Measurements from ENCODE around the gene DDX56. TPM values are rescaled to one million over a fixed set of nuclear protein-coding genes. Genes with fewer than 3 reads are reported as not detected.

Gene DDX56
- 38.3 and 44.4 TPM in 2 replicates for total RNA-seq
- 36.0 and 63.4 TPM in 2 replicates for polyA plus RNA-seq
- 37.8 and 75.0 TPM in 2 replicates for polyA plus RNA-seq (2012)
- polyA minus RNA-seq (ENCODE audit: low replicate concordance), result 70.5 and 113 TPM in 2 replicates

DNA sequence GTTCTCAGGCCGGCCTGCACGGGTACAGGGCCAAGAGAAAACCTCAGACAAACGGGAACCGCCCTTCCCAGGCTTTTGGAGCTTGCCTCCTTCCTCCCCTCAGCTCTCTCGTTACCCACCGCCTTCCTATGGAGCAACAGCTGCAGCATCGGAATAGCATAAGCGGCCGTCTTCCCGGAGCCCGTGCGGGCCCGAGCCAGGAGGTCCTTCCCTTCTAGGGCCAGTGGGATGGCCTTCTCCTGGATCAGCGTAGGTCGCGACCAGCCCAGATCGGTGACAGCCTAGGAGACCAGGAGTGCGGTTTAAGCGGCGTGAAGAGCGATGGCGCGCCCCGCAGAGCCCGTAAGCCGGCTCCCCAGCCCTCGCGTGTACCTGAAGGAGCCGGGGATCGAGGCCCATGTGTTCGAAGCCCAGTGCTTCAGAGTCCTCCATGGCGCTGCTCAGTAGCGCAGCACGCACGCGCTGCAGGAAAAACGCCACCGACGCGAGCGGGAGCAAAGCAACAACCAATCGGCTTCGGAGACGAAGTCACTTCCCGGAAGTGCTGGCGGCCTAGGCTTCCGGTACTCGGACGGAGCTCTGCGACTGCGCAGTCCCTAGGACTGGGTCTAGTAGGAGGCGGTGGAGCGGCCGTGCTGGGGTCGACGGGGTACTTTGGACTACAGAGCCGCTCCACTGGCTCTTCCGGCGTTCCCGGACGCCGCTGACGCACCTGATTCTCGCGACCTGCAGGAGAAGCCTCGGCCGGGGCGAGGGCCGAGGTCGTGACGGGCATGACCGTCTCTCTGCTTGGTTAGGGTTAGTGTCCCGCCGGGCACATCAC lies at the start of gene DDX56:
TSS of gene DDX56 (minus strand) at position 445 of the 823 bp plus-strand sequence. CDS start at position 432, 13 bp downstream.
- Histone ChIP-seq H3K9ac (ENCODE audit: insufficient read depth, low read length) (peak within 1 kb of the TSS; percentile 71), H3K9me3 (ENCODE audit: control insufficient read depth, insufficient read depth, low read depth, low read length) (no peaks in the 10 kb centered on the region), H3K4me2 (ENCODE audit: extremely low read depth, insufficient read depth, low read length) (peak within 1 kb of the TSS; percentile 98), H3K4me1 (ENCODE audit: control insufficient read depth, extremely low read depth, insufficient read depth, low read length) (peaks cover 8% of the 10 kb centered on the region), H3K79me2 (ENCODE audit: control insufficient read depth, insufficient read depth, low read length) (peaks cover 29% of the 10 kb centered on the region), H3K27ac (ENCODE audit: insufficient read depth, low read length) (peak within 1 kb of the TSS; percentile 71), H3K36me3 (ENCODE audit: control insufficient read depth, insufficient read depth, low read length) (peaks cover 36% of the 10 kb centered on the region), H3K27me3 (ENCODE audit: control insufficient read depth, insufficient read depth, low read length) (no peaks in the 10 kb centered on the region), H3K4me3 (replicated peaks in 1 of 4; ENCODE audit: control extremely low read depth in 1 of 4, insufficient read depth in 1 of 4, low read depth in 3 of 4, low read length in 4 of 4) (peak within 1 kb of the TSS; percentile 53 to 95 (median 76)), H4K20me1 (ENCODE audit: control insufficient read depth, extremely low read depth, insufficient read depth, low read length) (no peaks in the 10 kb centered on the region), H2AFZ (ENCODE audit: low read length) (peak within 1 kb of the TSS; percentile 23)
- DNase-seq (ENCODE audit: low read depth in 2 of 2), result peak; percentile 92 to 94
- TF ChIP-seq EZH2 (IDR thresholded peaks at IDR 0.05; ENCODE audit: low read length, missing control alignments), result no peak
- no peak for TF ChIP-seq CTCF (conservative IDR thresholded peaks at IDR 0.05 in 1 of 2, IDR thresholded peaks at IDR 0.05 in 1 of 2; ENCODE audit: low read depth in 1 of 2, low read length in 2 of 2)

- no peaks in the 10 kb centered on the region for H3K27me3 ChIP-seq (ENCODE audit: control insufficient read depth, insufficient read depth, low read length)
- no peak overlapping the region for H3K9ac ChIP-seq (ENCODE audit: insufficient read depth, low read length)
- H3K36me3 ChIP-seq (ENCODE audit: control insufficient read depth, insufficient read depth, low read length), result peaks cover 11% of the 10 kb centered on the region
- no peak overlapping the region for H3K27ac ChIP-seq (ENCODE audit: insufficient read depth, low read length)
- no peaks in the 10 kb centered on the region for H3K9me3 ChIP-seq (ENCODE audit: control insufficient read depth, insufficient read depth, low read depth, low read length)
- peak; percentile 13 to 46 for DNase-seq (ENCODE audit: low read depth in 2 of 2)
- H3K4me3 ChIP-seq (replicated peaks in 1 of 4; ENCODE audit: control extremely low read depth in 1 of 4, insufficient read depth in 1 of 4, low read depth in 3 of 4, low read length in 4 of 4), result no peak overlapping the region
- H2AFZ ChIP-seq (ENCODE audit: low read length), result no peak overlapping the region
- no peaks in the 10 kb centered on the region for H4K20me1 ChIP-seq (ENCODE audit: control insufficient read depth, extremely low read depth, insufficient read depth, low read length)
- peak overlapping the region; percentile 17 for H3K4me2 ChIP-seq (ENCODE audit: extremely low read depth, insufficient read depth, low read length)
- TF ChIP-seq EZH2 (IDR thresholded peaks at IDR 0.05; ENCODE audit: low read length, missing control alignments) (no peak), CTCF (conservative IDR thresholded peaks at IDR 0.05 in 1 of 2, IDR thresholded peaks at IDR 0.05 in 1 of 2; ENCODE audit: low read depth in 1 of 2, low read length in 2 of 2) (no peak)
- peaks cover 60% of the 10 kb centered on the region for H3K79me2 ChIP-seq (ENCODE audit: control insufficient read depth, insufficient read depth, low read length)
- peaks cover 11% of the 10 kb centered on the region for H3K4me1 ChIP-seq (ENCODE audit: control insufficient read depth, extremely low read depth, insufficient read depth, low read length)
These were observed 48.8 kb upstream of the DDX56 start for GRCh38 chr7:44622342-44623151.

DNA sequence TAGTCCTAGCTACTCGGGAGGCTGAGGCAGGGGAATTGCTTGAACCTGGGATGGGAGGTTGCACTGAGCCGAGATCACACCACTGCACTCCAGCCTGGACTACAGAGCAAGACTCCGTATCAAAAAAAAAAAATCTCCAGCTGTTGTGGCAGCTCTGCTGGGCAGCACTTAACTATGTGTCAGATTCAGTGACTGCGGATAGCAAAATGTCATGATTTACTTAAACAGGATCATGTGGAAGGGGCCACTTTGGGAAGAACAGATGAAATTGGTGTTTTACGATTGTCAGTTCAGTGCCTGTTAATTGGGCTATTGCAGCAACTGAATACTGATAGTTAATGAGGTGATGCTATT lies 48.0 kb upstream of the DDX56 start:
- DNase-seq (ENCODE audit: low read depth in 2 of 2), result no peak
- peak overlapping the region; percentile 16 for H3K27ac ChIP-seq (ENCODE audit: insufficient read depth, low read length)
- no peak overlapping the region for H3K4me2 ChIP-seq (ENCODE audit: extremely low read depth, insufficient read depth, low read length)
- H3K4me1 ChIP-seq (ENCODE audit: control insufficient read depth, extremely low read depth, insufficient read depth, low read length), result peaks cover 15% of the 10 kb centered on the region
- H3K79me2 ChIP-seq (ENCODE audit: control insufficient read depth, insufficient read depth, low read length), result peaks cover 64% of the 10 kb centered on the region
- H3K4me3 ChIP-seq (replicated peaks in 1 of 4; ENCODE audit: control extremely low read depth in 1 of 4, insufficient read depth in 1 of 4, low read depth in 3 of 4, low read length in 4 of 4), result no peak overlapping the region
- H3K9me3 ChIP-seq (ENCODE audit: control insufficient read depth, insufficient read depth, low read depth, low read length), result no peaks in the 10 kb centered on the region
- H3K9ac ChIP-seq (ENCODE audit: insufficient read depth, low read length), result no peak overlapping the region
- H3K27me3 ChIP-seq (ENCODE audit: control insufficient read depth, insufficient read depth, low read length), result no peaks in the 10 kb centered on the region
- H3K36me3 ChIP-seq (ENCODE audit: control insufficient read depth, insufficient read depth, low read length), result peaks cover 11% of the 10 kb centered on the region
- no peaks in the 10 kb centered on the region for H4K20me1 ChIP-seq (ENCODE audit: control insufficient read depth, extremely low read depth, insufficient read depth, low read length)
- H2AFZ ChIP-seq (ENCODE audit: low read length), result no peak overlapping the region
- TF ChIP-seq EZH2 (IDR thresholded peaks at IDR 0.05; ENCODE audit: low read length, missing control alignments), result no peak
- TF ChIP-seq CTCF (conservative IDR thresholded peaks at IDR 0.05 in 1 of 2, IDR thresholded peaks at IDR 0.05 in 1 of 2; ENCODE audit: low read depth in 1 of 2, low read length in 2 of 2), result no peak

Measured in fibroblast of lung (primary cell).